HCT116 (cell line): ENCODE measurements around the gene GRM1. TPM values are rescaled to one million over a fixed set of nuclear protein-coding genes. Genes with fewer than 3 reads are reported as not detected.

Source experiments
- ATAC-seq: fragments of 200-7000 bp; cut with Tn5 transposase; 2 replicates; pipeline ENCODE4 v1.9.1; 2020; ENCODE audit warnings: mild to moderate bottlenecking, moderate library complexity
- BruUV-seq: library from RNA; stranded (reverse); fragments of 400-500 nt; replicated peaks from 2 replicates; lab custom pipeline; 2021; lab: Mats Ljungman, UMichigan
- CTCF ChIA-PET: fragments of 300-600 bp; sonication (Branson Sonifier 250); formaldehyde crosslinking; loops from one replicate; lab custom pipeline; 2021; ENCODE audit warnings: antibody characterized with exemption; lab: Charles Lee
- POLR2A ChIA-PET: fragments of 300-600, 350-600 bp; sonication (Branson Sonifier 250); formaldehyde crosslinking; loops from one replicate; lab custom pipeline; 2021; ENCODE audit warnings: antibody characterized with exemption; lab: Charles Lee
- RAD21 ChIA-PET, 2 experiments: fragments of 300-600 bp; sonication (Branson Sonifier 250); formaldehyde crosslinking; loops; one replicate each; lab custom pipeline; 2023; ENCODE audit warnings: low total read pairs in 2 of 2; ENCODE audit not compliant: uncharacterized antibody in 2 of 2, unreplicated experiment in 2 of 2, low non-redundant PET in 1 of 2; lab: Charles Lee
- DNase-seq: peaks from one replicate; pipeline ENCODE4 v3.0.0-alpha.2; 2010; ENCODE audit warnings: low read depth, low spot score
- H2AFZ ChIP-seq: fragments of 200-600 bp; shearing (Covaris generic), sonication (generic); 2 replicates; pipeline ENCODE4 v1.6.1; 2017; ENCODE audit warnings: low read depth, mixed run types, mixed read lengths, antibody characterized with exemption, low read length; ENCODE audit not compliant: poor library complexity, severe bottlenecking
- H3K27ac ChIP-seq: 2 replicates; pipeline ENCODE4 v1.5.1; 2012; ENCODE audit warnings: low read depth, low read length
- H3K27me3 ChIP-seq: fragments of 200-600 bp; sonication (generic); 2 replicates; pipeline ENCODE4 v1.6.1; 2016; ENCODE audit warnings: mixed run types, low read length, mixed read lengths; ENCODE audit not compliant: insufficient read depth
- H3K36me3 ChIP-seq, 2 experiments: fragments of 200-500 bp in 1 of 2; fragments of 200-600 bp in 1 of 2; sonication (Bioruptor generic) in 1 of 2; sonication (generic) in 1 of 2; 2 replicates each; pipeline versions ENCODE4 v1.5.1 to v1.6.1; 2014 to 2016; ENCODE audit warnings: low read length in 2 of 2, inconsistent platforms in 1 of 2, mixed read lengths in 1 of 2, mixed run types in 1 of 2; ENCODE audit not compliant: insufficient read depth in 2 of 2, control insufficient read depth in 1 of 2
- H3K4me1 ChIP-seq, 2 experiments: fragments of 200-600 bp in 1 of 2; sonication (generic) in 1 of 2; 2 replicates each; pipeline versions ENCODE4 v1.5.1 to v1.6.1; 2012 to 2017; ENCODE audit warnings: low read length in 2 of 2, inconsistent platforms in 1 of 2, mild to moderate bottlenecking in 1 of 2, mixed read lengths in 1 of 2, mixed run types in 1 of 2, moderate library complexity in 1 of 2; ENCODE audit not compliant: insufficient read depth in 2 of 2, control insufficient read depth in 1 of 2
- H3K4me2 ChIP-seq: fragments of 200-600 bp; sonication (generic); 2 replicates; pipeline ENCODE4 v1.6.1; 2017; ENCODE audit warnings: mixed run types, low read length, mixed read lengths
- H3K4me3 ChIP-seq, 2 experiments: fragments of 200-600 bp in 1 of 2; sonication (generic) in 1 of 2; replicated peaks in 1 of 2; 2 replicates each; pipeline ENCODE4 v1.5.1; 2011 to 2016; ENCODE audit warnings: low read length in 2 of 2, control low read depth in 1 of 2, low read depth in 1 of 2, mild to moderate bottlenecking in 1 of 2, mixed read lengths in 1 of 2, mixed run types in 1 of 2
- H3K79me2 ChIP-seq: fragments of 200-600 bp; sonication (generic); 2 replicates; pipeline ENCODE4 v1.6.1; 2017; ENCODE audit warnings: mild to moderate bottlenecking, mixed run types, low read length, moderate library complexity, mixed read lengths; ENCODE audit not compliant: insufficient read depth
- H3K9ac ChIP-seq: fragments of 200-600 bp; sonication (generic); 2 replicates; pipeline ENCODE4 v1.6.1; 2016; ENCODE audit warnings: low read length, mixed read lengths
- H3K9me2 ChIP-seq: fragments of 200-600 bp; sonication (generic), shearing (Covaris generic); 2 replicates; pipeline ENCODE4 v1.6.1; 2017; ENCODE audit warnings: mixed run types, mild to moderate bottlenecking, moderate library complexity; ENCODE audit not compliant: insufficient read depth
- H3K9me3 ChIP-seq, 2 experiments: fragments of 200-500 bp in 1 of 2; fragments of 200-600 bp in 1 of 2; sonication (Bioruptor generic) in 1 of 2; sonication (generic) in 1 of 2; 2 replicates each; pipeline ENCODE4 v1.6.1; 2014 to 2017; ENCODE audit warnings: low read length in 2 of 2, mixed read lengths in 2 of 2, inconsistent platforms in 1 of 2, low read depth in 1 of 2, mild to moderate bottlenecking in 1 of 2, mixed run types in 1 of 2, moderate library complexity in 1 of 2; ENCODE audit not compliant: control insufficient read depth in 1 of 2, insufficient read depth in 1 of 2
- H4K20me1 ChIP-seq: fragments of 200-600 bp; sonication (generic), shearing (Covaris generic); 2 replicates; pipeline ENCODE4 v1.6.1; 2017; ENCODE audit warnings: mixed run types, mild to moderate bottlenecking, moderate library complexity; ENCODE audit not compliant: insufficient read depth
- ATF3 ChIP-seq: IDR thresholded peaks from 2 replicates; pipeline ENCODE4 v1.6.1; 2012
- CBX3 ChIP-seq: IDR thresholded peaks from 2 replicates; pipeline ENCODE4 v1.6.1; 2012; ENCODE audit warnings: low read depth
- CEBPB ChIP-seq: IDR thresholded peaks from 2 replicates; pipeline ENCODE4 v1.6.1; 2012; ENCODE audit warnings: low read depth
- ELF1 ChIP-seq: IDR thresholded peaks from 2 replicates; pipeline ENCODE4 v1.6.1; 2012; ENCODE audit warnings: low read depth, borderline replicate concordance
- EZH2 ChIP-seq: fragments of 200-600 bp; sonication (generic); IDR thresholded peaks from 2 replicates; pipeline ENCODE4 v1.6.1; 2017; ENCODE audit warnings: antibody characterized with exemption, mixed run types
- FOSL1 ChIP-seq: IDR thresholded peaks from 2 replicates; pipeline ENCODE4 v1.6.1; 2012; ENCODE audit warnings: low read depth
- JUND ChIP-seq: IDR thresholded peaks from 2 replicates; pipeline ENCODE4 v1.6.1; 2012
- MAX ChIP-seq: IDR thresholded peaks from 2 replicates; pipeline ENCODE4 v1.6.1; 2012
- POLR2A ChIP-seq: IDR thresholded peaks from 2 replicates; pipeline ENCODE4 v1.7.0; 2011; ENCODE audit warnings: borderline replicate concordance; ENCODE audit not compliant: insufficient read depth, insufficient read length; ENCODE audit errors: extremely low read depth
- POLR2AphosphoS5 ChIP-seq: IDR thresholded peaks from 2 replicates; pipeline ENCODE4 v1.6.1; 2011; ENCODE audit warnings: mild to moderate bottlenecking, low read depth, low read length, moderate library complexity
- RAD21 ChIP-seq: IDR thresholded peaks from 2 replicates; pipeline ENCODE4 v1.6.1; 2012; ENCODE audit warnings: low read depth, mild to moderate bottlenecking
- REST ChIP-seq: IDR thresholded peaks from 2 replicates; pipeline ENCODE4 v1.6.1; 2012; ENCODE audit warnings: low read depth
- SIN3A ChIP-seq: IDR thresholded peaks from 2 replicates; pipeline ENCODE4 v1.6.1; 2012; ENCODE audit warnings: low read depth
- SP1 ChIP-seq: IDR thresholded peaks from 2 replicates; pipeline ENCODE4 v1.6.1; 2012; ENCODE audit warnings: low read depth
- TCF7L2 ChIP-seq: IDR thresholded peaks from 2 replicates; pipeline ENCODE4 v1.7.0; 2011; ENCODE audit warnings: borderline replicate concordance, inconsistent platforms; ENCODE audit not compliant: insufficient read depth, insufficient read length; ENCODE audit errors: extremely low read depth
- YY1 ChIP-seq: IDR thresholded peaks from 2 replicates; pipeline ENCODE4 v1.6.1; 2011; ENCODE audit warnings: low read length, low read depth, moderate library complexity, mild to moderate bottlenecking; ENCODE audit not compliant: insufficient replicate concordance; ENCODE audit errors: extremely low read depth
- ZFX ChIP-seq: fragments of 450-650 bp; IDR thresholded peaks from 2 replicates; pipeline ENCODE4 v1.6.1; 2017
- ZNF274 ChIP-seq: fragments of 200-500 bp; sonication (Bioruptor generic); IDR thresholded peaks from 2 replicates; pipeline ENCODE4 v1.6.1; 2014; ENCODE audit warnings: mild to moderate bottlenecking, low read depth, low read length, inconsistent platforms
- intact Hi-C: fragments of 100-400 bp; cut with micrococcal nuclease; formaldehyde crosslinking; loops from 2 replicates; pipeline ENCODE4 v1.10.0; 2022
- total RNA-seq: library from RNA; stranded (reverse); gene quantifications from one replicate; pipeline ENCODE4 v1.2.1, GENCODE V29; 2021; ENCODE audit not compliant: unreplicated experiment

The GRM1 gene
- total RNA-seq, 1 experiment from 2014 or later: not detected

- no peak for TF ChIP-seq POLR2A
- no peak for TF ChIP-seq ZNF274
- no peak for TF ChIP-seq RAD21
- TF ChIP-seq SIN3A: no peak
- no peak for TF ChIP-seq REST
- TF ChIP-seq ZFX: no peak
- TF ChIP-seq YY1: no peak
- TF ChIP-seq JUND: no peak
- no peak for TF ChIP-seq FOSL1
- no peak for TF ChIP-seq CEBPB
- TF ChIP-seq CBX3: no peak
- no peak for TF ChIP-seq ELF1
- TF ChIP-seq MAX: no peak
- no peak for TF ChIP-seq POLR2AphosphoS5
- no peak for TF ChIP-seq ATF3
- no peak for TF ChIP-seq TCF7L2
- TF ChIP-seq EZH2: no peak
- no peak for TF ChIP-seq SP1
- Histone ChIP-seq H3K27me3 (peaks cover 9% of the 10 kb centered on the region; the same call in 1 of the 2 replicates), H3K4me1 (no peaks in the 10 kb centered on the region), H3K79me2 (no peaks in the 10 kb centered on the region), H3K36me3 (no peaks in the 10 kb centered on the region), H3K4me3 (no peak overlapping the region), H3K27ac (no peak overlapping the region), H3K9me2 (no peaks in the 10 kb centered on the region), H3K9me3 (no peaks in the 10 kb centered on the region), H2AFZ (no peak overlapping the region), H3K9ac (no peak overlapping the region), H3K4me2 (no peak overlapping the region), H4K20me1 (no peaks in the 10 kb centered on the region)
- DNase-seq (no peak), ATAC-seq (no peak)
- ChIA-PET CTCF (no interaction called here), POLR2A (no interaction called here), RAD21 (no interaction called here)
- intact Hi-C loops: no loop called here
- no TSS peak for BruUV-seq
These were observed 217.2 kb downstream of the GRM1 start for GRCh38 chr6:146246028-146246427.
